Measurements from ENCODE around the gene WNT5A.

GRCh38 chr3:55480911-55481743 is 6.0 kb downstream of the WNT5A start:
- TF ChIP-seq EP300 (IDR thresholded peaks at IDR 0.05) (no peak), CTCF (IDR thresholded peaks at IDR 0.05) (peak in 1 of 3 experiments; percentile 2), POLR2A (IDR thresholded peaks at IDR 0.05; ENCODE audit: low read depth) (no peak)

Measured in esophagus muscularis mucosa (tissue), 4 donors.